ENCODE data around the gene RNF19B.

GRCh38 chr1:33010932-33011731 lies 46.5 kb upstream of the RNF19B start:
- TF ChIP-seq CTCF (IDR thresholded peaks at IDR 0.05) (no peak), POLR2A (IDR thresholded peaks at IDR 0.05) (no peak)
